KOPT-K1 (cell line): ENCODE measurements around the gene TBC1D13.

ENCODE experiments used
- H3K27ac ChIP-seq: fragments of 200-600 bp; sonication (generic); 2 replicates; pipeline ENCODE4 v1.5.1; 2016; ENCODE audit warnings: antibody characterized with exemption, mild to moderate bottlenecking, low read depth, low read length; ENCODE audit not compliant: poor library complexity, severe bottlenecking
- H3K36me3 ChIP-seq: fragments of 200-600 bp; sonication (generic); 2 replicates; pipeline ENCODE4 v1.5.1; 2017; ENCODE audit warnings: antibody characterized with exemption, mild to moderate bottlenecking, low read length, moderate library complexity; ENCODE audit not compliant: insufficient read depth
- H3K9me3 ChIP-seq: fragments of 200-600 bp; sonication (generic); 2 replicates; pipeline ENCODE4 v1.5.1; 2017; ENCODE audit warnings: antibody characterized with exemption, low read length, mild to moderate bottlenecking; ENCODE audit not compliant: insufficient read depth, poor library complexity, severe bottlenecking

The TBC1D13 gene

DNA sequence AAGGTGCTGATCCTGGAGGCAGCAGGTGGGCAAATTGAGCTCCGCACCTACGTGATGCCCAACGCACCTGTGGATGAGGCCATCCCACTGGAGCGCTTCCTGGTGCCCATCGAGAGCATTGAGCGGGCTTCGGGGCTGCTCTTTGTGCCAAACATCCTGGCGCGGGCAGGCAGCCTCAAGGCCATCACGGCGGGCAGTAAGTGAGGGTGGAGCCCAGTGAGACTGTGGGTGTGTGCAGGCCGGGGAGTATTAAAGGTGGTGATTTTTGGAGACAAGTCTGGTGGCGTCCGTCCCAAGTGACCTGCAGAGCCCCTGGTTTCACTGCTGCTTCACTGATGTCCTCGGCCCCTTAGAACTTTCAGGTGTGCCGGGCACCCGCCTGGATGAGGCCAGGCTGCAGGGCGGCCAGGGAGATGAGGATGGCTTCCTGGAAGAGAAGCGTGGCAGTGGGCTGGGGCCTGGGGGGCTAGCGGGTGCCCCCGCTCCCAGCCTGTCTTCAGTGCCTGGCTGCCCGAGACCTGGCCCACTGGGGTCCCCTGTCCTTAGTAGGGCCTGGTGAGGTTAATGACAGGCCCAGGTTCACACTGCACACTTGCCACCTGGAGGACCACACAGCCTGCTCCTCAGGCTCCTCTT, 35.5 kb downstream of the TBC1D13 start:
- Histone ChIP-seq H3K9me3 (no peaks in the 10 kb centered on the region), H3K36me3 (peaks cover 70% of the 10 kb centered on the region), H3K27ac (no peak overlapping the region)

DNA sequence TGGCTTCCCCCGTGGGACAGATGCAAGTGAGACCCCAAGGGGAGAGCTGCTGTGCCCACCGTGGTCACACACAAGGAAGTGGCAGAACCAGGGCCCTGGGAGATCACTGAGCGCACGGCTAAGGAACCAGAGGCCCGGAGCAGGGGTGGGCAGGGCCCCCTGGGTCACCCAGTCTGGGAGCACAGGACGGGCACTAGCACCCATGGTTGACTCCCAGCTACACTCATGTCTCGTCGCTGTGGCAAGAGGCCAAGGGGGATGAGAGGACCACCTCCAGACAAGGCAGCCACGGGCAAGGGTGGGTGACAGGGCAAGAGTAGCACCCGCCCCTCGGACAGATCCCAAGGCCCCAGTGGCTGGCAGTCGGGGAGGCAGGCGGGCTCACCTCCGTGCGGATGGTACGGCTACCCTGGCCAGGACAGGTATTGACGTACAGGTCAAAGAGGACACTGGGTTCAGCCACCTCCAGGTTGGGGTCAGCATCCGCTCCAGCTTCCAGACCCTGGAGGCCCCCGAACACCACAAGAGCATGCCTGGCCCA, 36.4 kb downstream of the TBC1D13 start:
- H3K36me3 ChIP-seq = peaks cover 79% of the 10 kb centered on the region
- no peaks in the 10 kb centered on the region for H3K9me3 ChIP-seq
- H3K27ac ChIP-seq = no peak overlapping the region

DNA sequence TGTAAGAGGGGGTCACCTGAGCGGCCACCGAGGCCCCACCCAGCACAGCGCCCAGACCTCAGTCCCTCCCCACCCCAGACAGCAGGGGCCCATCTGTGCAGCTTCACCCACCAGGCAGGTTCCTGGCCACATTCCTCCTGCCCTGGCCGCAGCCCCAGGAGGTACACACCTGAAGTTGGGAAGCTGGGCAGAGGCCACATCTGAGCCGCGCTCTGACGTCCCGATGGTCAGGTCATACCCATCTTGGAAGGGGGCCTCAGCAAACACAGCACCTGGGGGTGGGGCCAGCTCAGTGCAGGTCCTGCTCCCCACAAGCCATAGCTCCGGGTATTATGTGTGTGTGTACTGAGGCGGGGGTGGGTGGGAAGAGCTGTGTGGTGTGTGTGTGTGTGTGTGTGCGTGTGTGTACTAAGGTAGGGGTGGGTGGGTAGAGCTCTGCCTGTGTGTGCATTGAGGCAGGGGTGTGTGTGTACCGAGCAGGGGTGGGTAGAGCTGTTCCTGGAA, 36.9 kb downstream of the TBC1D13 start:
- peaks cover 79% of the 10 kb centered on the region for H3K36me3 ChIP-seq
- no peak overlapping the region for H3K27ac ChIP-seq
- H3K9me3 ChIP-seq = no peaks in the 10 kb centered on the region

DNA sequence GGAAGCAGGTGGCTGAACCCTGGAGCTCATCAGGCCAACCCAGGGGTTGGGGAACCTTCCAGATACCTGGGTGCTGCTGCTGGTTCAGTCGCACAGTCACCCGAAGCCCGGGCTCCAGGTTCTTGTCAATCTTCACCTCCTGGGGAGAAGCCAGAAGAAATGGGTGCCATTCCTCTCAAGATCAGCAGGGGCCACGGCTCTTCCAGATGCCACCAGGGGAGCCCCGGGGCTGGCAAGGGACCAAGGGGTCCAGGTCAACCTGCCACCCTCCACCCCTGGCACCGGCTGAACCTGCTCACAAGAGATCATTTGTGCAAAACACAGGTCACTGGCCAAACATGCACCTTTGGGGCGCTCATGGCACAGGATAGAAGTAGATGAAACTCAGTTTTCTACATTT, 37.9 kb downstream of the TBC1D13 start:
- no peak overlapping the region for H3K27ac ChIP-seq
- no peaks in the 10 kb centered on the region for H3K9me3 ChIP-seq
- peaks cover 79% of the 10 kb centered on the region for H3K36me3 ChIP-seq

DNA sequence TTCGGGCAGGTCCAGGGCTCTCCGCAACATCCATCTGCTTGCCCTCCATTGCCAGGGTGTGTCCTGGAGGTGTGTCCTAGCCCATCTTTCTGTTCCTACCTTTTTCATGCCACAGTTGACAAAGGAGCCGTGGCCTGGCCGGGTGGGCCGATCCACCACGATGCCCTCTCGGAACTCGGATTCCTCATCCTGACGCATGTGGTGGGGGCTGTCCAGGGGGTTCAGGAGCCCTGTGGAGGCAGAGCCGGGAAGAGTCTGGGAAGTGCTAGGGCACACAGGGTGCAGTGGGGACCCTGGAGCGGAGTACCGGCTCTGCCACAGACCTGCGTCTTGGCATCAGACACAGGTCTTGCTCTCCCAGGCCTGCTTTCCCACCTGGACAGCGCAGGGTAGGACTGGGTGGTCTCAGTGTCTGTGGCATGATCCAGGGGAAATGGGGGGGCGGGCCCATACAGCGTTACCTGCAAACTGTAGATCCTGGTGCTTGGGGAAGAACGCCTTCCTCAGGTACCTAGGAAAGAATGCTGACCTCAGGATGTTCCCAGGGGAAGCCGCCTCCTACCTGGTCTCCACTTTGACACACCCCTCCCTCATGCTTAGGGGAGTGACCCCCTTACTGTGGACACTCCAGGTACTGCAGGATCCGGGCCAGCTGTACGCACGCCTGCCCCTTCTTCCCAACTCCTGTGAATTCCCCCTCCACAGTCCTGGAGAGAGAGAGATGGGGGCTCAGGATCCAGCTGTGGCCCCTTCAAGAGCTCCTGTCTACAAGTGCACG, 39.1 kb downstream of the TBC1D13 start:
- Histone ChIP-seq H3K9me3 (no peaks in the 10 kb centered on the region), H3K27ac (no peak overlapping the region), H3K36me3 (peaks cover 73% of the 10 kb centered on the region)

DNA sequence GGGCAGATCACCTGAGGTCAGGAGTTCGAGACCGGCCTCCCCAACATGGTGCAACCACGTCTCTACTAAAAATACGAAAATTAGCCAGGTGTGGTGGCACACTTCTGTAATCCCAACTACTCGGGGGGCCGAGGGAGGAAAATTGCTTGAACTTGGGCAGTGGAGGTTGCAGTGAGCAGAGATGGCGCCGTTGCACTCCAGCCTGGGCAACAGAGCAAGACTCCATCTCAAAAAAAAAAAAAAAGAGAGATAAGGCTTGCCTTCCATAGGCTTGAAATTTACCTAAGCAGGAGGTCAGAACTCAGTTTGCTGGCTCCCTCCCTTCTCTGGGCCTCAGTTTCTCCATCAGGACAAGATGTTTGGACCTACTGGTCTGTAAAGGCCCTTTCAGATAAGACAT, 41.2 kb downstream of the TBC1D13 start:
- peak overlapping the region; percentile 81 for H3K27ac ChIP-seq
- H3K36me3 ChIP-seq = peaks cover 51% of the 10 kb centered on the region
- H3K9me3 ChIP-seq = no peaks in the 10 kb centered on the region

DNA sequence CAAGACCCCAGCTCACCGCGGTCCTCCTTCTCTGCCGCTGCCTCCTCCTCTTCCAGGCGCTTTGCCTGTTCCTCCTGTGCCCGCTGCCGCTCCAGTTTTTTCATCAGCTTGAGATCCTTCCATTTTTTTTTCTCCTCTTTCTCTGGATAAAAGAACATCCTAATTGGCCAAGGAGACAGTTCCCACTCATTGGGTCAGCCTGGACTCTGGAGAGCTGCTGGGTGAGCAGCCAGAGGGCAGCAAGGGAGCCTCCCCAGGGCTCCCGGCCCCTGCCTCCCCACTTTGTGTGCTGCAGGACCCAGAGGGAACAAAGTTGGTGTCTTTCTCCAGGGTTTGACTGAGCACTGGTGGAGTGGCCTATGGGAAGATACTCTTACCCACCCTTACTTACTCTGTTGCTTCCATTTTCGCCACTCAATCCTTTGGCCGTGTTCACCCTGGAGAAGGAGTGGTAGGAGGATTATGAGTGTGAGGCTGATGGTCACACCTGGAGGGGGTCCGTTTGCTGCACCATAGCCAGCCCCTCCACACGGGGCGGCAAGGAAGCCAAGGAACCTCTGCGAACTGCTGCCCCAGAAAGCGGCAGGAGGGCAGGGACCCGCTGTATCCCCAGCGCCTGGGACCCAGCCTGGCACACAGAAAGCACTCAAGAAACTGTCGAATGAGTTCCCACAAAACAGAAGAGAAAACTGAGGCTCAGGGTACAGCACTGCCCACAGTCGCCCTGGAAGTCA, 41.8 kb downstream of the TBC1D13 start:
- H3K27ac ChIP-seq = peak overlapping the region; percentile 81
- H3K9me3 ChIP-seq = no peaks in the 10 kb centered on the region
- H3K36me3 ChIP-seq = peaks cover 45% of the 10 kb centered on the region

DNA sequence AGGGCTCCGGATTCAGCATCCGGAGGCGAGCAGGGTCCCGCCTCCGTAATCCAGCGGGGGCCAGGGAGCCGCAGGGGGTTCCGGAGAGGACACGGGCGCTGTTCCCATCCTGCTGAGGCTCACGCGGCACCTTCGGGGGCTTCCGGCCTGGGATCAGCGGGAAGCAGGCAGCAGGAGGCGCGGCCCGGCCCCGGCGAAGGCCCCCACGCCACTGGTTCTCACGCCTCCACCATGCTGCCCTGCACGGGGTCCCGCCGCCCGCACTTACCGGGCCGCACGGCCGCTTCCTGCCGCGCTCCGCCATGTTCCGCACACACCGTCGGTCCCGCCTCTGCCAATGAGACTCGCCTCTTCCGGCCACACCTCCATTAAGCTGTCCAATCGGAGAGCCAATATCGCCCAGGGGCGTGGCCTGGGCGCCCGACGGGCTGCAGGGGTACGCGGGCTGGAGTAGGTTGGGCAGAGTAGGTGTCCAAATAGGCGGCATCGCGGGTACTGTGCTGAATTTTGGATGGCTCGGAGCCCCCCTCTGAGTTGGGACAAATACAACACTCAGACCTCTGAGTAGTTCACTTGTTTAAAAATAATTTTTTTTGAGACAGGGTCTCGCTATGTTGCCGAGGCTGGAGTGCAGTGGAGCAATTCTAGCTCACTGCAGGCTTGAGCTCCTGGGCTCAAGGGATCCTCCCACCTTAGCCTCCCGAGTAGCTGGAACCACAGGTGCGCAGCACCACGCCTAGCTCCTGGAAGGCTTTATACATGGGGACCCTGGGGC, 42.6 kb downstream of the TBC1D13 start, which contains the start of gene SPOUT1:
TSS of gene SPOUT1 (minus strand) at position 318 of the 775 bp plus-strand sequence. CDS start at position 304, 14 bp downstream.
- peak within 1 kb of the TSS; percentile 81 for H3K27ac ChIP-seq
- no peaks in the 10 kb centered on the region for H3K9me3 ChIP-seq
- peaks cover 37% of the 10 kb centered on the region for H3K36me3 ChIP-seq

DNA sequence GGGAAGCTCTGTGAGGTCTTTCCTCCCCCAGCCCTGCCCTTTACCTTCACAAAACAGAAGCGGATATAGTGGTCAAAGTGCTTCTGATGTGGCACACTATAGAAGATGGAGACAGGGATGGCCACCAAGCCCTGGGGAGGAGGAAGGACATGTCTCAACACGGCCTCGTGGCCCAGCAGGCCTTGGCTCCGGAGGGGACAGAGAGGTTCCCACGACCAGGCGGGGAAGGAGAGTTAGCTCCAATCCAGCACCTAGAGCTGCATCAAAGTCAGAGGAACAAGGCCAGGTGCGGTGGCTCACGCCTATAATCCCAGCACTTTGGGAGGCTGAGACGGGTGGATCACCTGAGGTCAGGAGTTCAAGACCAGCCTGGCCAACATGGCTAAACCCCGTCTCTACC, 46.6 kb downstream of the TBC1D13 start:
- H3K27ac ChIP-seq = no peak overlapping the region
- H3K9me3 ChIP-seq = no peaks in the 10 kb centered on the region
- H3K36me3 ChIP-seq = no peaks in the 10 kb centered on the region; the same call in 1 of the 2 replicates

DNA sequence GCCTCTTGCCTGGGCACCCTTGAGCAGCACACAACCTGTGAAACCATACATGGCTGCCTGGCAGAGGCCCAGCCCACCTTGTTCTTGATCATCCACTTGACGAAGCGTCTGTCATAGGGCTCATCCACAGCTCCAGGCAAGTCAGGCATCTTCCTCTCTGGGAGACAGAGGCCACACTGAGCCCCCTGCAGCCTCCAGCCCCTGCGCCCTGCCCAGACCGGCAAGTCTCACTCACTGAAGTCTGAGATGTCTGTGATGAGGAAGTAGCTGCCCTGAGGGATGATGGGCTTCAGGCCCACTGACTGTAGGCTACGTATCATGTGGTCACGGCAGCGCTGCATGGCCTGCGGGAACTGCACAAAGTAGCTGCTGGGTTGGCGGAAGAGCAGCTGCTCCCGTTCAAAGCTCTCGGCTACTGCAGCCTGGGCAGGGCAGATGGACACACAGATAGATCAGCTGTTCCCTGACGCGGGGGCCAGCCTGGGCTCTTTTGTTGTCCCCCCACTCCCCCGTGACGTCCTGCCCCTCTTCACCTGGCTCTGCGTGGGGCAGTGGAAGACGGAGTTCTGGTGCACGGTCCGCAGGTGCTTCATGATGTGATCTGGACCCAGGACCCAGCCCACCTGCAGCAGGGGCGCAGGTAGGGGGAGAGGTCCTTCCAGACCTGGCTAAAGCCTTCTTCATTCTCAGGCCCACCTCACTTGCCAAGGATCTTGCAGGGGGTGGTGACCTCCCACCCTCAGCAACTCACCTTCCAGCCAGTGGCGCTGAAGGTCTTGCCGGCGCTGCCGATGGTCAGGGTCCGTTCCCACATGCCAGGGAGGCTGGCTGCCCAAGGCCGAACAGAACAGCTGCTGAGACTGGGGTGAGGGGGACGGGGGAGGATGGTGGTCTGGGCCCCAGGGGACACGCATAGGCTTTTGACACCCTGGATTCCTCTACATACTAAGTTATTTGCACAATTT, 48.5 kb downstream of the TBC1D13 start:
- Histone ChIP-seq H3K9me3 (no peaks in the 10 kb centered on the region), H3K36me3 (no peaks in the 10 kb centered on the region; the same call in 1 of the 2 replicates), H3K27ac (no peak overlapping the region)

DNA sequence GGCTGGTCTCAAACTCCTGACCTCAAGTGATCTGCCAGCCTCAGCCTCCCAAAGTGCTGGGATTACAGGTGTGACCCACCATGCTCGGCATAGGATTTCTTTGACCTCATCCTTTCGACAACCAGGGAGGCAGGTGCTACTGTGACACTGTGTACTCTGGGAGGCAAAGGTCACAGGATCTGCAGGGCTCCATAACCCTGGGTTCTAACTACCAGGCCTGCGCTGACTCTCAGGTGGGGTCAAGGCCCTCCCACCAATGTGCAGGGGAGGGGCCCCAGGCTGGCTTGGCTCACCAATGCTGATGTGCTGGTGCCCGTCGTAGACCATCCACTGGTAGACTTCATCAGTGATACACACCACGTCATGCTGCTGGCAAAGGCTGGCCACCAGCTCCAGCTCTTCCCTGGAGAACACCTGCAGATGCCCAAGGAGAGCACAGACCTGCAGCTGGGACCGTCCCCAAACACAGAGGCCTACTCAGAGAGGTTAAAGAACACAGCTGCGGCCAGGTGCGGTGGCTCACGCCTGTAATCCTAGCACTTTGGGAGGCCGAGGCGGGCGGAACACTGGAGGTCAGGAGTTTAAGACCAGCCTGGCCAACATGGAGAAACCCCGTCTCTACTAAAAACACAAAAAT, 49.6 kb downstream of the TBC1D13 start:
- H3K27ac ChIP-seq = no peak overlapping the region
- H3K36me3 ChIP-seq = no peaks in the 10 kb centered on the region; the same call in 1 of the 2 replicates

DNA sequence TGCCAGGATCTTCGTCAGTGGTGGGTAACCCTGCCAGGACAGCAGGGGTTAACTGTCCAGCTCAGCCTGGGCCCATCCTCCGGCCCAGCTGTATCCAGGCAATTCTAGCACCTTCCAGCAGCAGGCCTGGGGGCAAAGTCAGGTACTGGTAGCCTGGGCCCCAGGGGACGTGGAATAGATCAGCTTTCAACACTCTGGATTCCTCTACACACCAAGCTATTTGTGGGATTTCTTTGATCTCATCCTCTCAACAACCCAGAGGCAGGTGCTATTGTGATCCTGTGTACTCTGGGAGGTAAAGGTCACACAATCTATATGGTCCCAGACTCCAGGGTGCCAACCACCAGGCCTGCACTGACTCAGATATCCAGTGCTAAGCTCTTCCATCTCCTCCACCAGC, 51.3 kb downstream of the TBC1D13 start:
- H3K27ac ChIP-seq = no peak overlapping the region
- H3K36me3 ChIP-seq = peaks cover 6% of the 10 kb centered on the region; the same call in 1 of the 2 replicates
- no peaks in the 10 kb centered on the region for H3K9me3 ChIP-seq

More for the DNA sequence above, 49.6 kb downstream of the TBC1D13 start:
- no peaks in the 10 kb centered on the region for H3K9me3 ChIP-seq

DNA sequence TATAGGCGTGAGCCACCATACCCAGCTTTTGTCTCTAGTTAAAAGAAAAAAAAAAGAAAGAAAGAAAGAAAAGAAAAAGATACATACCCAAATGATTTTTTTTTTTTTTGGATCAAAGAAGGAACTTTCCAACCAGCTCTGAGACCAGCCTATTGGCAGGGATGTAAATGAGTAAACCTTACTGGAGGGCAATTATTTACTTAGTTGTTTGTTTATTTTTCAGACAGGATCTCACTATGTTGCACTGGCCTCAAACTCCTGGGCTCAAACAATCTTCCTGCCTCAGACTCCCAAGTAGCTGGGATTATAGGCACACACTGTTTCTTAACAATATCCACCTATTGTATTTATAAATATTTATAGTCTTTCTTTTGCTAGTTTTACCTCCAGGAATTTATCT, 53.5 kb downstream of the TBC1D13 start:
- H3K9me3 ChIP-seq = no peaks in the 10 kb centered on the region
- peaks cover 6% of the 10 kb centered on the region; the same call in 1 of the 2 replicates for H3K36me3 ChIP-seq
- H3K27ac ChIP-seq = no peak overlapping the region
